Nephron progenitor cell (in vitro differentiated cells): ENCODE data around the gene GORASP1.

ENCODE experiments used
- DNase-seq: peaks from one replicate; pipeline ENCODE4 v3.0.0; 2021
- H3K27ac Mint-ChIP-seq: 2 replicates; pipeline ENCODE4 v1.8.0; 2021; ENCODE audit warnings: mild to moderate bottlenecking, moderate library complexity, mixed read lengths
- H3K27me3 Mint-ChIP-seq: 2 replicates; pipeline ENCODE4 v1.8.0; 2021; ENCODE audit warnings: mild to moderate bottlenecking, low read depth, mixed read lengths; ENCODE audit not compliant: poor library complexity
- H3K36me3 Mint-ChIP-seq: 2 replicates; pipeline ENCODE4 v1.8.0; 2021; ENCODE audit warnings: low read depth, mixed read lengths
- H3K4me1 Mint-ChIP-seq: 2 replicates; pipeline ENCODE4 v1.8.0; 2021; ENCODE audit warnings: mixed read lengths
- H3K4me3 Mint-ChIP-seq: 2 replicates; pipeline ENCODE4 v1.8.0; 2021; ENCODE audit warnings: mild to moderate bottlenecking, moderate library complexity, mixed read lengths
- H3K9me3 Mint-ChIP-seq: 2 replicates; pipeline ENCODE4 v1.8.0; 2021; ENCODE audit warnings: mild to moderate bottlenecking, moderate library complexity, mixed read lengths
- TF ChIP-seq, protein P1 (sequence below): fragments of 200-600 bp; sonication (generic); IDR thresholded peaks from 2 replicates; pipeline ENCODE4 v1.5.0; 2021; ENCODE audit warnings: antibody characterized with exemption

Gene GORASP1

DNA sequence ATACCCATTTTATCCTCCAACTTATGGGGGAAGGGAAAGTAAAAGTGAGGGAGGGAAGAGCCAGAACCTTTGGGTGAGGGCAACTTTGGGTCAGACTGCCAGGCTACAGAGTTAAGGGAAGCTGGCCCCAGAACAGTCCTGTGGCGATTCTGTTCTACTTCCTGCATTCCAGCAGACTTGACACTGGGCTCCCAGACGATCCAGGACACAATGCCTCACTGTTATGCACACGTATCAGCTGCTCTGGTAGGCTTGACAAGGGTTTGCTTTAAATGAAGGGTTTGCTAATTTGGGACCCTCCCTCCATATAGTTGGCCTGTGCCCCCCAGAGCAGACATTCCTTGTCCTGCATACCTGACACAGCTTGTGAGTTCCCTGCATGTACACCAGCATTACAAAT is 10.7 kb downstream of the GORASP1 start:
- Mint-ChIP-seq H3K27ac (peak overlapping the region; percentile 84), H3K4me1 (no peaks in the 10 kb centered on the region), H3K36me3 (peaks cover 41% of the 10 kb centered on the region), H3K27me3 (no peaks in the 10 kb centered on the region), H3K9me3 (no peaks in the 10 kb centered on the region), H3K4me3 (no peak overlapping the region)
- no peak for DNase-seq
- TF ChIP-seq, protein P1, sequence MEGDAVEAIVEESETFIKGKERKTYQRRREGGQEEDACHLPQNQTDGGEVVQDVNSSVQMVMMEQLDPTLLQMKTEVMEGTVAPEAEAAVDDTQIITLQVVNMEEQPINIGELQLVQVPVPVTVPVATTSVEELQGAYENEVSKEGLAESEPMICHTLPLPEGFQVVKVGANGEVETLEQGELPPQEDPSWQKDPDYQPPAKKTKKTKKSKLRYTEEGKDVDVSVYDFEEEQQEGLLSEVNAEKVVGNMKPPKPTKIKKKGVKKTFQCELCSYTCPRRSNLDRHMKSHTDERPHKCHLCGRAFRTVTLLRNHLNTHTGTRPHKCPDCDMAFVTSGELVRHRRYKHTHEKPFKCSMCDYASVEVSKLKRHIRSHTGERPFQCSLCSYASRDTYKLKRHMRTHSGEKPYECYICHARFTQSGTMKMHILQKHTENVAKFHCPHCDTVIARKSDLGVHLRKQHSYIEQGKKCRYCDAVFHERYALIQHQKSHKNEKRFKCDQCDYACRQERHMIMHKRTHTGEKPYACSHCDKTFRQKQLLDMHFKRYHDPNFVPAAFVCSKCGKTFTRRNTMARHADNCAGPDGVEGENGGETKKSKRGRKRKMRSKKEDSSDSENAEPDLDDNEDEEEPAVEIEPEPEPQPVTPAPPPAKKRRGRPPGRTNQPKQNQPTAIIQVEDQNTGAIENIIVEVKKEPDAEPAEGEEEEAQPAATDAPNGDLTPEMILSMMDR: no peak

- Mint-ChIP-seq H3K4me3 (no peak overlapping the region), H3K4me1 (no peaks in the 10 kb centered on the region), H3K27ac (no peak overlapping the region), H3K27me3 (no peaks in the 10 kb centered on the region), H3K9me3 (no peaks in the 10 kb centered on the region), H3K36me3 (peaks cover 47% of the 10 kb centered on the region)
- TF ChIP-seq, protein P1: no peak
- DNase-seq: no peak
These were observed 11.6 kb downstream of the GORASP1 start for GRCh38 chr3:39095778-39096177.

- no peak for DNase-seq
- no peaks in the 10 kb centered on the region for H3K4me1 Mint-ChIP-seq
- H3K9me3 Mint-ChIP-seq: no peaks in the 10 kb centered on the region
- TF ChIP-seq, protein P1: no peak
- peak overlapping the region; percentile 42 for H3K27ac Mint-ChIP-seq
- peaks cover 54% of the 10 kb centered on the region for H3K36me3 Mint-ChIP-seq
- H3K27me3 Mint-ChIP-seq: no peaks in the 10 kb centered on the region
- no peak overlapping the region for H3K4me3 Mint-ChIP-seq
These were observed 12.4 kb downstream of the GORASP1 start for GRCh38 chr3:39094851-39095677.

- Mint-ChIP-seq H3K27me3 (no peaks in the 10 kb centered on the region), H3K9me3 (no peaks in the 10 kb centered on the region), H3K4me3 (no peak overlapping the region), H3K27ac (no peak overlapping the region), H3K36me3 (peaks cover 73% of the 10 kb centered on the region), H3K4me1 (no peaks in the 10 kb centered on the region)
- TF ChIP-seq, protein P1: no peak
- no peak for DNase-seq
These were observed 16.5 kb downstream of the GORASP1 start for GRCh38 chr3:39090922-39091321.

- Mint-ChIP-seq H3K36me3 (peaks cover 68% of the 10 kb centered on the region), H3K27ac (no peak overlapping the region)
These were observed 18.5 kb downstream of the GORASP1 start for GRCh38 chr3:39088889-39089288.

More at GRCh38 chr3:39088889-39089288, 18.5 kb downstream of the GORASP1 start:
- TF ChIP-seq, protein P1: no peak
- H3K9me3 Mint-ChIP-seq: no peaks in the 10 kb centered on the region
- no peak overlapping the region for H3K4me3 Mint-ChIP-seq
- no peaks in the 10 kb centered on the region for H3K4me1 Mint-ChIP-seq
- no peak for DNase-seq
- H3K27me3 Mint-ChIP-seq: no peaks in the 10 kb centered on the region
